Mammary epithelial cell (primary cell): ENCODE data around the gene ABI1.

Source experiments
- EZH2 ChIP-seq: IDR thresholded peaks from 2 replicates; pipeline ENCODE4 v1.6.1; 2012; ENCODE audit warnings: low read length, inconsistent platforms, borderline replicate concordance
- TF ChIP-seq, protein P1 (sequence below), 2 donors: IDR thresholded peaks in 1 of 2; conservative IDR thresholded peaks in 1 of 2; 2 replicates each; pipeline ENCODE4 v1.5.1; 2011 to 2012; ENCODE audit warnings: inconsistent platforms in 2 of 2, low read length in 2 of 2, mild to moderate bottlenecking in 2 of 2, control low read depth in 1 of 2, low read depth in 1 of 2; ENCODE audit not compliant: insufficient read depth in 1 of 2; ENCODE audit errors: extremely low read depth in 1 of 2

DNA sequence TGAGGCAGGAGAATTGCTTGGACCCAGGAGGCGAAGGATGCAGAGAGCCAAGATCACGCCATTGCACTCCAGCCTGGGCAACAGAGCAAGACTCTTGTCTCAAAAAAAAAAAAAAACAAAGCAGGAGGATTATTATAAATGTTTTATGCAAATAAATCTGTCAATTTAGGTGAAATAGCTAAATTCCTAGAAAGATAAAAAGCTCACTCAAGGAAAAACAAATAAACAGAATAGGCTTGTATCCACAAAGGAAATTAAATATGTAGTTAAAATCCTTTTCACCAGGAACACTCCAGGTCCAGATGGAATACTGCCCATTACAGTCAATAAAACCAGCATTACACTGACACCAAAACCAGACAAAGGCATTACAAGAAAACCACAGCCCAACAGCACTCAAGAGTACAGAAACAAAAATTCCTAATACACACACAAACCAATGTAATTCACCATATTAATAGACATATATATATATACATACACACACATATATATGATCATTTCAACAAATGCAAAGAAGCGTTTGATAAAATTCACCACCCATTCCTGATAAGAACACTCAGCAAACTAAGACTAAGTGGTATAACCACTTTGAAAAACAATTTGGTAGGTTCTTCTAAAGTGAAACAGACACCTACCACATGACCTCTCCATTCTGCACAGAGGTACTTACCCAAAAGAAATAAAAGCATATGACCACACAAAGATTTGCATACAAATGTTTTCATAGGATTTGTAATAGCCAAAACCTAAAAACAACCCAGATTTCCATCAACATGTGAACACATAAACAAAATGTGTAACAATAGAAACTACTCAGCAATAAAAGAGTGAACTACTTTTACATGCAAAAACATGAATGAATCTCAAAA lies 38.8 kb downstream of the ABI1 start:
- TF ChIP-seq, protein P1, sequence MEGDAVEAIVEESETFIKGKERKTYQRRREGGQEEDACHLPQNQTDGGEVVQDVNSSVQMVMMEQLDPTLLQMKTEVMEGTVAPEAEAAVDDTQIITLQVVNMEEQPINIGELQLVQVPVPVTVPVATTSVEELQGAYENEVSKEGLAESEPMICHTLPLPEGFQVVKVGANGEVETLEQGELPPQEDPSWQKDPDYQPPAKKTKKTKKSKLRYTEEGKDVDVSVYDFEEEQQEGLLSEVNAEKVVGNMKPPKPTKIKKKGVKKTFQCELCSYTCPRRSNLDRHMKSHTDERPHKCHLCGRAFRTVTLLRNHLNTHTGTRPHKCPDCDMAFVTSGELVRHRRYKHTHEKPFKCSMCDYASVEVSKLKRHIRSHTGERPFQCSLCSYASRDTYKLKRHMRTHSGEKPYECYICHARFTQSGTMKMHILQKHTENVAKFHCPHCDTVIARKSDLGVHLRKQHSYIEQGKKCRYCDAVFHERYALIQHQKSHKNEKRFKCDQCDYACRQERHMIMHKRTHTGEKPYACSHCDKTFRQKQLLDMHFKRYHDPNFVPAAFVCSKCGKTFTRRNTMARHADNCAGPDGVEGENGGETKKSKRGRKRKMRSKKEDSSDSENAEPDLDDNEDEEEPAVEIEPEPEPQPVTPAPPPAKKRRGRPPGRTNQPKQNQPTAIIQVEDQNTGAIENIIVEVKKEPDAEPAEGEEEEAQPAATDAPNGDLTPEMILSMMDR (conservative IDR thresholded peaks at IDR 0.05 in 1 of 2, IDR thresholded peaks at IDR 0.05 in 1 of 2; ENCODE audit: extremely low read depth in 1 of 2, insufficient read depth in 1 of 2, low read depth in 1 of 2, low read length in 2 of 2), result no peak
- no peak for TF ChIP-seq EZH2
